Panc1 (cell line): Measurements from ENCODE around the gene ALOX15B. TPM values are rescaled to one million over a fixed set of nuclear protein-coding genes. Genes with fewer than 3 reads are reported as not detected.

Experiments used
- ATAC-seq: fragments of 200-7000 bp; cut with Tn5 transposase; 2 replicates; pipeline ENCODE4 v1.9.1; 2020; ENCODE audit warnings: mild to moderate bottlenecking, moderate library complexity
- Bru-seq: library from RNA; stranded (reverse); fragments of 400-500 nt; gene quantifications from one replicate; lab custom pipeline; 2021; lab: Mats Ljungman, UMichigan
- BruChase-seq, 2 experiments: library from RNA; stranded (reverse); fragments of 400-500 nt; gene quantifications; one replicate each; lab custom pipeline; 2021; lab: Mats Ljungman, UMichigan
- BruUV-seq: library from RNA; stranded (reverse); fragments of 400-500 nt; replicated peaks from 2 replicates; lab custom pipeline; 2021; lab: Mats Ljungman, UMichigan
- CTCF ChIA-PET: fragments of 300-600 bp; sonication (Branson Sonifier 250); formaldehyde crosslinking; loops from one replicate; lab custom pipeline; 2022; ENCODE audit warnings: antibody characterized with exemption; lab: Charles Lee
- POLR2A ChIA-PET: fragments of 300-600 bp; sonication (Branson Sonifier 250); formaldehyde crosslinking; loops from one replicate; lab custom pipeline; 2022; ENCODE audit warnings: antibody characterized with exemption; lab: Charles Lee
- DNase-seq: peaks from one replicate; pipeline ENCODE4 v3.0.0-alpha.2; 2010; ENCODE audit warnings: low read depth, low spot score
- H3K27ac ChIP-seq: 2 replicates; pipeline ENCODE4 v1.5.1; 2011; ENCODE audit warnings: mild to moderate bottlenecking, low read length, inconsistent platforms
- H3K27me3 ChIP-seq: fragments of 200-500 bp; sonication (Bioruptor generic); 2 replicates; pipeline ENCODE4 v1.6.0; 2014; ENCODE audit warnings: low read length, inconsistent platforms; ENCODE audit not compliant: control insufficient read depth, insufficient read depth
- H3K36me3 ChIP-seq: fragments of 200-500 bp; sonication (Bioruptor generic); 2 replicates; pipeline ENCODE4 v1.5.1; 2014; ENCODE audit warnings: inconsistent platforms, mild to moderate bottlenecking, low read length, moderate library complexity; ENCODE audit not compliant: control insufficient read depth, insufficient read depth
- H3K4me1 ChIP-seq: 2 replicates; pipeline ENCODE4 v1.5.1; 2011; ENCODE audit warnings: inconsistent platforms, mild to moderate bottlenecking, low read length, moderate library complexity; ENCODE audit not compliant: control insufficient read depth, insufficient read depth
- H3K4me3 ChIP-seq, 2 experiments: 2 replicates each; pipeline ENCODE4 v1.5.1; 2011 to 2012; ENCODE audit warnings: low read depth in 2 of 2, low read length in 2 of 2, mild to moderate bottlenecking in 2 of 2, inconsistent platforms in 1 of 2, moderate library complexity in 1 of 2
- H3K9me3 ChIP-seq: fragments of 200-500 bp; sonication (Bioruptor generic); 2 replicates; pipeline ENCODE4 v1.5.1; 2014; ENCODE audit warnings: low read depth, mild to moderate bottlenecking, inconsistent platforms, low read length, moderate library complexity; ENCODE audit not compliant: control insufficient read depth, insufficient read depth
- CTCF ChIP-seq: fragments of 450-650 bp; IDR thresholded peaks from 2 replicates; pipeline ENCODE4 v1.5.1; 2017; ENCODE audit warnings: mild to moderate bottlenecking
- POLR2AphosphoS5 ChIP-seq: IDR thresholded peaks from 2 replicates; pipeline ENCODE4 v1.6.1; 2012; ENCODE audit warnings: mild to moderate bottlenecking, low read depth, low read length, moderate library complexity
- REST ChIP-seq, 2 experiments: IDR thresholded peaks; 2 replicates each; pipeline ENCODE4 v1.6.1; 2011 to 2012; ENCODE audit warnings: low read depth in 2 of 2, control low read depth in 1 of 2, low read length in 1 of 2, mild to moderate bottlenecking in 1 of 2, moderate library complexity in 1 of 2; ENCODE audit not compliant: insufficient read depth in 1 of 2
- SIN3A ChIP-seq: IDR thresholded peaks from 2 replicates; pipeline ENCODE4 v1.6.1; 2012; ENCODE audit warnings: low read depth, mild to moderate bottlenecking, low read length, moderate library complexity, borderline replicate concordance; ENCODE audit not compliant: insufficient read depth
- TCF7L2 ChIP-seq: IDR thresholded peaks from 2 replicates; pipeline ENCODE4 v1.6.1; 2011; ENCODE audit warnings: mild to moderate bottlenecking, low read depth, low read length, inconsistent platforms
- in situ Hi-C: cut with HindIII; loops from 2 replicates; pipeline ENCODE4 v1.10.0; 2016; ENCODE audit warnings: low sequenced_read_pairs, low pct_unique_long_range_greater_than_20kb
- intact Hi-C: fragments of 100-400 bp; cut with micrococcal nuclease; formaldehyde crosslinking; loops from one replicate; pipeline ENCODE4 v1.10.0; 2022; ENCODE audit not compliant: unreplicated experiment
- long read RNA-seq: library from polyadenylated mRNA; unstranded; transcript quantifications from one replicate; pipeline ENCODE4 v2.0.0, GENCODE V29; 2021; ENCODE audit not compliant: unreplicated experiment
- polyA plus RNA-seq: library from polyadenylated mRNA; unstranded; fragments of >200 nt; gene quantifications from one replicate; pipeline ENCODE4 v1.2.1, GENCODE V29; 2012; ENCODE audit warnings: missing spikeins; ENCODE audit not compliant: insufficient read length
- total RNA-seq: library from RNA; stranded (reverse); gene quantifications from one replicate; pipeline ENCODE4 v1.2.1, GENCODE V29; 2021; ENCODE audit not compliant: unreplicated experiment

The ALOX15B gene
- total RNA-seq (not detected), Bru-seq, nascent RNA (not detected), BruChase-seq, experiment 1, labeled RNA remaining after a 2-hour chase (not detected), BruChase-seq, experiment 2, labeled RNA remaining after a 6-hour chase (percentile 4 among the genes with signal in this experiment)
- not detected for polyA plus RNA-seq
- long read RNA-seq, result 0 reads

GRCh38 chr17:8038954-8039610 is at the start of gene ALOX15B:
Gene ALOX15B, plus strand, starts transcription at chr17:8039059. Its CDS starts 97 bp downstream, at chr17:8039156.
- Histone ChIP-seq H3K27me3 (no peaks in the 10 kb centered on the region), H3K27ac (no peak within 1 kb of the TSS), H3K4me1 (no peaks in the 10 kb centered on the region), H3K4me3 (no peak within 1 kb of the TSS), H3K9me3 (no peaks in the 10 kb centered on the region), H3K36me3 (no peaks in the 10 kb centered on the region)
- BruUV-seq, result no TSS peak
- DNase-seq (no peak), ATAC-seq (no peak)
- CTCF ChIA-PET, result no interaction called here
- intact Hi-C loops, result no loop called here
- in situ Hi-C loops, result no loop called here
- TF ChIP-seq POLR2AphosphoS5 (no peak), CTCF (no peak), SIN3A (no peak), TCF7L2 (no peak), REST (IDR thresholded peaks at IDR 0.05; ENCODE audit: insufficient read depth in 1 of 2, low read depth in 2 of 2, low read length in 1 of 2) (no peak)
- POLR2A ChIA-PET, result no interaction called here

- peak; percentile 93 for ATAC-seq
- Histone ChIP-seq H3K9me3 (no peaks in the 10 kb centered on the region), H3K27me3 (no peaks in the 10 kb centered on the region), H3K4me3 (peak overlapping the region; percentile 53 to 54), H3K36me3 (no peaks in the 10 kb centered on the region), H3K27ac (no peak overlapping the region), H3K4me1 (no peaks in the 10 kb centered on the region)
- ChIA-PET CTCF (interaction anchor here (0.6 to 1.5 kb wide), 9 partner anchors 12 to 146 kb away, joined by 3 to 6 read pairs (median 4); no protein-coding TSS in a partner anchor), POLR2A (interaction anchor here (0.7 kb wide), 1 partner anchor 9 kb away, joined by 6 read pairs; no protein-coding TSS in a partner anchor)
- intact Hi-C loops, result loop anchor here (10.0 kb wide), 1 partner anchor 65 kb away; no protein-coding TSS in a partner anchor
- in situ Hi-C loops, result no loop called here
- peak; percentile 97 for TF ChIP-seq CTCF
- TF ChIP-seq REST (IDR thresholded peaks at IDR 0.05; ENCODE audit: insufficient read depth in 1 of 2, low read depth in 2 of 2, low read length in 1 of 2), result no peak
- DNase-seq, result no peak
- BruUV-seq, result no TSS peak
Observed at GRCh38 chr17:7989781-7990655, 48.8 kb upstream of the ALOX15B start.
